Hair follicular keratinocyte (primary cell): Measurements from ENCODE around the gene MYO9B. TPM values are rescaled to one million over a fixed set of nuclear protein-coding genes. Genes with fewer than 3 reads are reported as not detected.

Source experiments
- total RNA-seq: library from RNA; depleted of rRNA; stranded (reverse); fragments of >200 nt; gene quantifications from 2 replicates; pipeline ENCODE4 v1.2.3, GENCODE V29; 2015

MYO9B gene, protein sequence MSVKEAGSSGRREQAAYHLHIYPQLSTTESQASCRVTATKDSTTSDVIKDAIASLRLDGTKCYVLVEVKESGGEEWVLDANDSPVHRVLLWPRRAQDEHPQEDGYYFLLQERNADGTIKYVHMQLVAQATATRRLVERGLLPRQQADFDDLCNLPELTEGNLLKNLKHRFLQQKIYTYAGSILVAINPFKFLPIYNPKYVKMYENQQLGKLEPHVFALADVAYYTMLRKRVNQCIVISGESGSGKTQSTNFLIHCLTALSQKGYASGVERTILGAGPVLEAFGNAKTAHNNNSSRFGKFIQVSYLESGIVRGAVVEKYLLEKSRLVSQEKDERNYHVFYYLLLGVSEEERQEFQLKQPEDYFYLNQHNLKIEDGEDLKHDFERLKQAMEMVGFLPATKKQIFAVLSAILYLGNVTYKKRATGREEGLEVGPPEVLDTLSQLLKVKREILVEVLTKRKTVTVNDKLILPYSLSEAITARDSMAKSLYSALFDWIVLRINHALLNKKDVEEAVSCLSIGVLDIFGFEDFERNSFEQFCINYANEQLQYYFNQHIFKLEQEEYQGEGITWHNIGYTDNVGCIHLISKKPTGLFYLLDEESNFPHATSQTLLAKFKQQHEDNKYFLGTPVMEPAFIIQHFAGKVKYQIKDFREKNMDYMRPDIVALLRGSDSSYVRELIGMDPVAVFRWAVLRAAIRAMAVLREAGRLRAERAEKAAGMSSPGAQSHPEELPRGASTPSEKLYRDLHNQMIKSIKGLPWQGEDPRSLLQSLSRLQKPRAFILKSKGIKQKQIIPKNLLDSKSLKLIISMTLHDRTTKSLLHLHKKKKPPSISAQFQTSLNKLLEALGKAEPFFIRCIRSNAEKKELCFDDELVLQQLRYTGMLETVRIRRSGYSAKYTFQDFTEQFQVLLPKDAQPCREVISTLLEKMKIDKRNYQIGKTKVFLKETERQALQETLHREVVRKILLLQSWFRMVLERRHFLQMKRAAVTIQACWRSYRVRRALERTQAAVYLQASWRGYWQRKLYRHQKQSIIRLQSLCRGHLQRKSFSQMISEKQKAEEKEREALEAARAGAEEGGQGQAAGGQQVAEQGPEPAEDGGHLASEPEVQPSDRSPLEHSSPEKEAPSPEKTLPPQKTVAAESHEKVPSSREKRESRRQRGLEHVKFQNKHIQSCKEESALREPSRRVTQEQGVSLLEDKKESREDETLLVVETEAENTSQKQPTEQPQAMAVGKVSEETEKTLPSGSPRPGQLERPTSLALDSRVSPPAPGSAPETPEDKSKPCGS (N-terminal part only)
- total RNA-seq, result 33.0 and 33.1 TPM in 2 replicates

DNA sequence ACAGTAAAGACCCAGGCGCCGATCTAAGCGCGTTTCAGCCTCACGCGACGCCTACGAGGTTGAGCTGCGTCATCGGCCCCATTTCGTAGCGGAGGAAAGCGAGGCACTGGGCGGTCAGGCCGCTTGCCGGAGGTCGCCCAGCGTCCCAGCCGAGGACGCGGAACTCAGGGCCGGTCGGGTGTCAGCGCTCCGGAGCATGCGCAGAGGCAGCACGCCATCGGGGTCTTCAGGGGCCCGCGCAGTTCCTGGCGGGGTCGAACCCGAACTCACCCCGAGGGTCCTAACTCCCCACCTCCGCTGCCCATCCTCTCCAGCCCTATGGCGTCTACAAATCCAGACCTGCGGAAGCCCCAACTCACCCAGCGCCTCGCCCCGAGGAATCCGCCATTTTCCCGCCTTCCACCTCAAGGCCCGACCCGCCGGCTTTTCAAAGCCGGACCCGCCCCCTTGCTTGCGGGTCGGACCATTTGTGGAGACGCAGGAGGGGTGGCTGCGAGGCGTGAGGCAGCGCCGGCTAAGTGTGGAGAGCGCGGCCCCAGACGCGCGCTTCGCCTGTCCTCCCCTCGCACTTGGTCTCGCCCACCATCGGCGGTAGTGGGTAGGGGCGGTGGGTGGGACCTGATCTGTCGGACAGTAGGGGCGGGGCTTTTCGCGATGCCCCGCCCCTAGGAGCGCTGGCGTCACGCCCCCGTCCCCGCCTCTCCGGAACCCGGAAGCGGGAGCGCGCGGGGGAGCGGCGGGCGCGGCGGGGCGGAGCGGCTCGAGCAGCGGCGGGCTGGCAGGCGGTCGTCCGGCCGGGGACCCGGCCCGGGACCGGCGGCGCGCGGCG, at the start of gene MYO9B, which contains the start of gene HAUS8:
TSS of gene MYO9B (plus strand) at position 743 of the 829 bp plus-strand sequence. CDS start 25,941 bp downstream, outside the sequence.
TSS of gene HAUS8 (minus strand) at position 418 of the 829 bp plus-strand sequence. CDS start at position 388, 30 bp downstream.

GRCh38 chr19:17026706-17027534, 48.7 kb upstream of the MYO9B start, which contains the start of gene CPAMD8:
TSS of gene CPAMD8 (minus strand) at chr19:17026810. CDS start at chr19:17026642, 168 bp downstream.

DNA sequence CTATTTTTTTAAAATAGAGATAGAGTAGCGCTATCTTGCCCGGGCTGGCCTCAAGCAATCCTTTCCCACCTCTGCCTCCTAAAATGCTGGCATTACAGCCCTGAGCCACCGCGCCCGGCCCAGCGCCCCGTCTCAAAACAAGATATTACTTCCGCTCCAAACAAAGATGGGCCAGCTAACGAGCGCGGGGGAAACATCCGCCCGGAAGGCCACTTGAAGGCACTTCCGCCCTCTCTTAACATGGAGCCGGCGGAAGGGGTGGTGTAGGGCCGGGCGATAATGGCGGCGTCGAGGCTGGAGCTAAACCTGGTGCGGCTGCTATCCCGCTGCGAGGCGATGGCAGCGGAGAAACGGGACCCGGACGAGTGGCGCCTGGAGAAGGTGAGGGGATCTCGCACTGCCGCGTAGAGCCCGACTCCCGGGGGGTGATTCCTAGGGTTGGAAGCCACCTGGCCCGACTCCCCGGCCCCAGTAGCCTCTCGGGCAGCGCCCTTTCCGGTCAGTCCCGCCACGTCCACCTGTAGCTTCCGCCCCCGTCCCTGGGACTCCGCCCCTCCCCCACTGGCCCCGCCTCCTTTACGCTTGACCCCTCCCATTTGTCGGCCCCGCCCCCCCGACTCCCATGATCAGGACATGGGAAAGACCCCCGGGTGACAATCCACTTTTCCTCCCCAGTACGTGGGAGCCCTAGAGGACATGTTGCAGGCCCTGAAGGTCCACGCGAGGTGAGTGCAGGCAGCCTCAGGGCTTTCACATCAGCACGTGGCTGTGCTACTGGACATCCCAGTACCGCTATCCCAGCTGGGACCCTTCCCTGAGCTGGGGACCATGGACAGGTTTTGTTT, 139.8 kb downstream of the MYO9B start, which contains the start of gene USE1:
TSS of gene USE1 (plus strand) at position 231 of the 845 bp plus-strand sequence. CDS start at position 280, 49 bp downstream.

GRCh38 chr19:17226002-17226933, 150.7 kb downstream of the MYO9B start, which contains the start of gene OCEL1:
TSS of gene OCEL1 (plus strand) at chr19:17226226. CDS start at chr19:17226248, 22 bp downstream.

DNA sequence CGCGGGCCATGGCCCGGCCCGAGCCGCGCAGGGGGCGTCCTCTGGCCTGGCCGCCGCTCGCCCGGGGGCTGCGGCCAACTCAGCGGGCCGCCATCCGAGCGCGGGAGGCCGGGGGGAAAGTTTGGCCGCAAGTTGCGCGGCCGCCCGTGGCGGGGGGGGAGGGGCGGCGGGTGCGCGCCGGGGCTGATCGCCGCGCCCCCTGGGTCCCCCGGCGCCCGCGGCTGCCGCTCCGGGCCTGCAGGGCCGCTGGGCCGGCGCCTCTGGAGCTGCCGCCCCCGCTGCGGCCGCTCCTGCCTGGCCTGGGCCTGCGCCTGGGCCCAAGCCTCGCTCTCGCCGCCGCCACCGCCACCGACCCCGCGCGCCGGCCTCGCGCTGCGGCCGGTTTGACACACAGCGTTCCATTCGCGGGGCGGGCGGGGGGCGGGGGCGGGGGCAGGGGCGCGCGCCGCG, 170.0 kb downstream of the MYO9B start, which contains the start of gene NR2F6:
TSS of gene NR2F6 (minus strand) at position 385 of the 450 bp plus-strand sequence. CDS start 699 bp downstream, outside the sequence.

Other genes with a start within 250 kb of the MYO9B start
- gene SIN3B, start 246.4 kb upstream of the MYO9B start, total RNA-seq, result 16.9 and 20.7 TPM in 2 replicates
- gene F2RL3, start 186.8 kb upstream of the MYO9B start, total RNA-seq, result not detected in 2 replicates
- gene CPAMD8, start 49.0 kb upstream of the MYO9B start, total RNA-seq, result 2.1 and 3.7 TPM in 2 replicates
- gene HAUS8, start 325 bp upstream of the MYO9B start, total RNA-seq, result 3.1 and 17.7 TPM in 2 replicates
- gene USE1, start 139.6 kb downstream of the MYO9B start, total RNA-seq, result 16.8 and 19.1 TPM in 2 replicates
- 2.8 and 5.5 TPM in 2 replicates for gene OCEL1, start 150.4 kb downstream of the MYO9B start, total RNA-seq
- gene NR2F6, start 170.1 kb downstream of the MYO9B start, total RNA-seq, result 77.4 and 94.2 TPM in 2 replicates
- gene USHBP1, start 189.0 kb downstream of the MYO9B start, total RNA-seq, result not detected in 2 replicates
- gene BABAM1, start 191.7 kb downstream of the MYO9B start, total RNA-seq, result 62.6 and 101 TPM in 2 replicates
- gene ANKLE1, start 206.1 kb downstream of the MYO9B start, total RNA-seq, result 0.62 and 0.76 TPM in 2 replicates
- 19.6 and 20.1 TPM in 2 replicates for gene ABHD8, start 227.6 kb downstream of the MYO9B start, total RNA-seq
- 46.9 and 81.8 TPM in 2 replicates for gene MRPL34, start 230.1 kb downstream of the MYO9B start, total RNA-seq
- 17.1 and 31.0 TPM in 2 replicates for gene DDA1, start 233.8 kb downstream of the MYO9B start, total RNA-seq